GM19438 (cell line): Measurements from ENCODE around the gene MAML1.

Experiments used
- ATAC-seq: cut with Tn5 transposase; IDR thresholded peaks from one replicate; pipeline ENCODE4 v1.9.1; 2021; ENCODE audit warnings: low read depth; ENCODE audit not compliant: unreplicated experiment

The MAML1 gene

DNA sequence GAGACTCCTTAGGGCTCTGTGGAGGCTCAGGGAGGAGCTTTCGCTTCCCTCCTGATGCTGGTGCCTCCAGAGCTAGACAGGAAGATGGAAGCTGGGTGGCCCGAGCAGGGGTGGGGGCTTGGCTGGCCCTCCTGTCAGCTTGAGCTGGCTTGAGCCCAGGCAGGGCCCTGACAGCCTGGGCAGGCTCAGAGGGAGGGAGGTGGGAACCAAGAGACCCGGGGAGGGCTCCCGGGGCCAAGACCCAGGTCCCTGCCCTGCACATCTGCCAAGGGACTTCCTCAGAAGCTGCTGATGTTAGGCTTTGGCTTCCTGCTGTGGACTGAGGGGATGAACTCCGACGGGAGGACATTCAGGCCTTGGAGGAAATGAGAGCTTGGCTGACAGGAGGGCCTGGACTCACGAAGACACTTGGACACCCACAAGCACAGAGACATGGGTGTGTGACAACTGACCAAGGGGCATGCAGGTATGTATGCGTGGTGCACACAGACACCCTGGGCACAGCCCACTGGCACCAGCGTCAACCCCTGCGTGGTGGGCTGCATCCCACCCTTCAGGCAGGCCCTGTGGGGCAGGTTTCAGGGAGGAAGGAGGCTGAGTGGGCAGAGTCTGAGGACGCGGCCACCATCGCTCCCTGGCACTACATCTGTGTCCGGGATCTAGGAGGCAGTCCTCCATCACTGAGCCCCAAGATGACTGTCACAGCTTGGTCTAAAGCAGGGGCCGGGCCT lies 59.4 kb downstream of the MAML1 start:
- ATAC-seq = no peak

DNA sequence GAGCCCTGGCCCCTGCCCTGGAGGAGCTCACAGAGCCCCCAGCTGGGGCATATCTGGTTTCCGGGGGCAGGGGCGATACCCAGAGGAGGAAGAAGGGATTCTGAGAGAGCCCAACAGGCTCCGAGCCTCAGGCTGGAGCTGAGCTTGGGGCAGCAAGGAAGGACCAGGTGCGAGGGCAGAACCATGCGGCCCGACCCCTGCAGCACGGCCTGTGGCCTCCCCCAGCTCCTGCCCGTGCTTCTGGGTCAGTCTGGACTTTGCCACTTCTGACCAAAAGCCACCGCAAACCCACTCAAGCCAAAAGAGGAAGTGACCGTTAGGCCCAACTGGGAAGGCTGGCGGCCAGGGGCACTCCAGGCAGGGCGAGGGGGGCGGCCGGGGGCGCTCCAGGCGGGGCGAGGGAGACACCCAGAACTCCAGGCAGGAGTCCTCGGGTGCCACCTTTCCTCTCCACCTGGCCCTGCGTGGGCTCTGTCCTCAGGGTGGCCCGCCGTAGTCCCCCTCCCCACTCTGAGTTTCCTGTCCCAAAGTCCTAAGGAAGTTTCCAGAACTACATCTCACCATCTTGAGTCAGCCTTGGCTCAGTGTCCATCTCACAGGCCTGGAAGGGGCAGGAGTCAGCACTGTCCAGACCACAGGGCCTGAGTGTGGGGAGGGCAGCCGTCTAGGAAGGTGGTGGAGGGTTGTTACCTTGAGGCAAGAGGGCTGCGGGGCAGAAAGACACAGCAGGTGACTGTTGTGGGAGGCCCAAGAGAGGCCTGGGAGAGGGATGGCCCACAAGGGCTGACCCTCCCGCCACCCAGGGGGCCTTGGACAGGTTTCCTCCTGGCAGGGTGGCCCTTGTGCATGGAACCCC lies 60.2 kb downstream of the MAML1 start:
- ATAC-seq = no peak

DNA sequence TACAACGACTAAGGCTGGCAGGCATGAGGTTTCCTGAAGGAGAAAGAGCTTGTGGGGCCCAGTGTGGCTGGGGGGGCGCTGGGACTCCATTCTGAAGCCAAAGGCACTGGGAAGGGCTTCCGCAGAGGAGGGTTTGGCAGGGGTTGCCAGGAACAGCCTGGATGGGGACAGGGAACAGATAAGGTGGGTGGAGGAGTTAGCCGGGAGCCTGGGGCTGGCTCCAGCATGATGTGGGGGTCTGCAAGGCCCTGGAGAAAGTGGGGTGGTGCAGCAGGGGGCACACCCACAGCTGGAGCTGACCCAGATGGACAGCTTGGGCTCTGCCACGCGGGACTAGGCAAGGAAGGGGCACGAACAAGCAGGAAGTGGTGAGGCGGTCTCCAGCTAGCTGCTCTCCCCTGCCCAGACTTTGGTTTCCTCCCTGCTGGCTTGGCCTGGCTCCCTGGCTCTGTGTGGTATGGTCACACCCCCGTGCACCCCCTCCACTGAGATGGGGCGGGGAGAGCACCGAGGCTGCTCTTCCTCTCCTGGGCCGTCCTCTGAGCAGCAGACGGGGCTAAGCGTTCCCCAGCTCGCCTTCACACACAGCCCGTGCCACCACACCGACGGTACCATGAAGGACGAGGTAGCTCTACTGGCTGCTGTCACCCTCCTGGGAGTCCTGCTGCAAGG lies 61.0 kb downstream of the MAML1 start, which contains the start of gene LTC4S:
Gene LTC4S, plus strand, starts transcription at position 519 of the 672 bp plus-strand sequence. Its CDS starts 95 bp downstream, at position 614.
- no peak for ATAC-seq

DNA sequence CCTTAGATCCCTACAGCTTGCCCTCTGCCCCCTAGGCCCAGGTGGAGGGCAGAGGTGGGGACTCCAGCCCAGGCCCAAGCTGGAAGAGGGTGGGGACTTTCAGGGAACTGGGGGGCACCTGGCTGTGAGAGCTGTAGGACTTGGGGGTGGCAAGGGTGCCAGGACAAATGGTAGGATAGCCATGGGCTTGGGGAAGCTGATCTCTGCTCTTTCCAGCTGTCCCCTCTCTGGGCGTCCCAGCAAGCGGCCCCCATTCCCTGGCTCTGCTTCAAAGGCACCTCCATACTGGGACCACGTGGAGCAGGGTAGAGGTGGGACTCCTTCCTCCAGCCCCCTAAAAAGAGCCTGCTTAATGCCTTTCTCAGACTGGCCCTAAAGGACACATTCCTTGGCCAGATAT lies 61.5 kb downstream of the MAML1 start:
- no peak for ATAC-seq

DNA sequence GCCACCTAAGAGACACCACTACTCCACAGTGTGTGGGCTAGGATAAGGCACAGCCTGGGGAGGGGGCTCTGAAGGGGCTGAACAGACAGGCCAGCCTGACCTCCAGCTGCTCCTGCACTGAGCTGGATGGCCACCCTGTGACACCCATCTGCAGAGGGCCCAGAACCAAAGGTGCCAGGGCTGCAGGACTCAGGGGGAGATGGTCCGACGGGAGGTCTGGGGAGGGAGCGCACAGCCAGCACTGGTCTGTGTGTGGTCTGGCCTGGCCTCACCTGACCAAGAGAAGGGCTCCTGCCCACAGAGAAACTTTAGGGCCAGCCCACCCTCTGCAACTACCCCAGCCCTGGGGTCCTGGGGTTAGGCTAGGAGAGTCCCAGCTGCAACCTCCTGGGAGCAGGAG lies 62.0 kb downstream of the MAML1 start:
- ATAC-seq = no peak

DNA sequence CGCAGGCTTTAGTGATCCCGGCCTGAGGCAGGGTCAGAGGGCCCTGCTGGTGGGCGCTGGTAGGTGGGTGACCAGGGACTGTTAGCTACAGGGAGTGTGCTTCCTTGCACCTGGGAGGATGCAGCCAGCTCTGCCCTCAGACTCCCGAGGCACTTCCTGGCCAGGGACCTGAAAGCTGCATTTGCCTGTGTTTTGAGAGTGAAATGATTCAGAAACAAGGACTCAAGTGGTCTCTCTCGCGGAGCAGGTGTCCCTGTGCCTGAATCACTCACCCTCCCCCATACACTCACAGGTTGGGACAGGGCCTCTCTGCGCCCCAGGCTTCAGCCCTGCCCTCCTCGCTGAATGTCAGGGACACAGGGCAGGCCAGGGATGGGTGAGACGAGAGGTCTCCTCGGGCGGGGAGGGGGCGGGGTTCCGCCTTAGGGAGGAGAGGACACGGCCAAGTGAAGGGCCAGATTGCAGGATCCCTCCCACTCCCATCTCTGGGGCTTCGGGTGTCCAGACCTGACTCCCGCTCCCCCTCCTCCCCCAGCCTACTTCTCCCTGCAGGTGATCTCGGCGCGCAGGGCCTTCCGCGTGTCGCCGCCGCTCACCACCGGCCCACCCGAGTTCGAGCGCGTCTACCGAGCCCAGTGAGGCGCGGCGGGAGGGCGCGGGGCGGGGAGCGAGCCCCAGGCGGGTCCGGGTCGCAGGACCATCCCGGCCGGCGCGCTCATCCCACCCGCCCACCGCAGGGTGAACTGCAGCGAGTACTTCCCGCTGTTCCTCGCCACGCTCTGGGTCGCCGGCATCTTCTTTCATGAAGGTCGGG lies 62.6 kb downstream of the MAML1 start:
- ATAC-seq = no peak

DNA sequence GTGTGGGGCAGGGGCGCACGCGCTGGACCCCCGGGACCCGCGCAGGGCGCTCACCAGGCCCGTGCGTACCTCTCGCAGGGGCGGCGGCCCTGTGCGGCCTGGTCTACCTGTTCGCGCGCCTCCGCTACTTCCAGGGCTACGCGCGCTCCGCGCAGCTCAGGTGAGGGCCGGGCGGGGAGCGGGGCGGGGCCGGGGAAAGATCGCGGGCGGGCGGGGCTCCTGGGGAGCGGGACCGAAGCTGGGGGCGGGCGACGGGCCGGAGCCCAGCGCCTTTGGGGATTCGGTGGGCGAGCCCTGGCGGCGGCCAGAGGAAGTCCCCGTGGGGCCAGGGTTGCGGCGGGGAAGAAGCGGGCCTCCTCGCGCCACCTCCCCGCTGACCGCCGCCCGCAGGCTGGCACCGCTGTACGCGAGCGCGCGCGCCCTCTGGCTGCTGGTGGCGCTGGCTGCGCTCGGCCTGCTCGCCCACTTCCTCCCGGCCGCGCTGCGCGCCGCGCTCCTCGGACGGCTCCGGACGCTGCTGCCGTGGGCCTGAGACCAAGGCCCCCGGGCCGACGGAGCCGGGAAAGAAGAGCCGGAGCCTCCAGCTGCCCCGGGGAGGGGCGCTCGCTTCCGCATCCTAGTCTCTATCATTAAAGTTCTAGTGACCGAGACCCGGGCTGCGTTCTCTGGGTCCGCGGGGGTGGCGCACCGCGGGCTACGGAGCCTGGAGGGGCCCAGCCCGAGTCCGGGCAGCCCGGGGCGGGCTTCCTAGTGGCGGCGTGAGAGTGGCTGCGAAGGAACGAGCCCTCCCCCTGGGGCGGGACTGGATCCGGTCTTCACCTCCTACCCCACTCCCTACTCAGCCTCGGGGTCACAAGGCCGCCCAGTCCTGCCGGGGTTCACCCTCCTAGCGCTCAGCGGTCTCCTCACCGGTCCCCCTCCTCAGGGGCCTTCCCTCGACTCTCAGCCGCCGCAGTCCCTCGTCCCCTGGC lies 63.5 kb downstream of the MAML1 start:
- peak; percentile 67 for ATAC-seq

DNA sequence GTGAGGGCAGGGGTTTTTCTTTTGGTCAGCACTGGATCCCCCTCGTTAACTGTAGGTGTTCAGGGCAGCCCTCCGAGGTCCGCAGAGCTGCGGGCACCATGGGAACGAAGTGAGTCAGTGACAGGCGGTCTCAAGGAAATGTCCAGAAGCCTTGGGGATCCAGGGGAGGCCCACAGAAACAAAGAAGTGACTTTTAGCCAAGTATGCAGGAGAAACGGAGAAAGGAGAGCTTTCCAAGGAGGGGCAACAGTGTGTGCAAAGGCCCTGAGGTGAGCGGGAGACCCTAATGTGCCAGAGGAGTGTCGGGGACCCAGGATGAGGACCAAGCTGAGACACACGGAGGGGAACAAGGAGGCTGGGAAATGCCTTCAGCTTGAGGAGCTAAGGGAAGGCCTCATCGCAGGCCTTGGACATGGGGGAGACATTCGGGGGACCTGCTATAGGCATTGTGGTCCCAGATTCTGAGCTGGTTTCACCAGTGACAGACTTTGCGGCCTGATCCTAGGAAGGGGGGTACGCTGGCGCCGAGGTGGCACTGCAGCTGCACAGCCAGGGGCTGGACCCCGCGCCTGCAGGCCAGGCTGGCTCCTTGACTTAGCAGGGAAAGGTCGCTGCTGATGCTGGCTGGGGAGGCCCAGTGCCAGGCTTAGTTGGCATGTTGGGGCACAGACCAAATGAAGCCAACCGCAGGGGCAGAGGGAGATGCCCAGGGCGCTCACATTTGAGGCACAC lies 64.4 kb downstream of the MAML1 start:
- ATAC-seq = no peak

DNA sequence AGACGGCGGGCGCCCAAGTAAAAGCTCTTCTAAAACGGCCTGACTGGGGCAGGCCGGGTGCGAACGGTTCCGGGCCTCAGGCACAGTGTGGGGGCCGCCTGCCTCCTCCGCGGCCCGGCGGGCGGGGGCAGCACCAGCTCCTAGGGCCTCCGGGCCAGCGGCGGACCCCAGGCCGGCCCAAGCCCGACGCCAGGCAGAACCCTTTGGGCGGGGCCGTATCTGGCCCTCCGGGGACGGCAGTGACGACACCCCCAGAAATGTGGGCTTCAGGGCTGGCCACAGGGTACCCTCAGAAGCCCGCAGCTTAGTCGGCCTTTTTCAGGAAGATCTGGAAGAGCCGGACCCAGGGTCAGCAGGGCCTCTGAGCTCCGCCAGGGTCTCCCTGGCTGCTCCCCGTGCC lies 65.1 kb downstream of the MAML1 start:
- ATAC-seq = no peak

DNA sequence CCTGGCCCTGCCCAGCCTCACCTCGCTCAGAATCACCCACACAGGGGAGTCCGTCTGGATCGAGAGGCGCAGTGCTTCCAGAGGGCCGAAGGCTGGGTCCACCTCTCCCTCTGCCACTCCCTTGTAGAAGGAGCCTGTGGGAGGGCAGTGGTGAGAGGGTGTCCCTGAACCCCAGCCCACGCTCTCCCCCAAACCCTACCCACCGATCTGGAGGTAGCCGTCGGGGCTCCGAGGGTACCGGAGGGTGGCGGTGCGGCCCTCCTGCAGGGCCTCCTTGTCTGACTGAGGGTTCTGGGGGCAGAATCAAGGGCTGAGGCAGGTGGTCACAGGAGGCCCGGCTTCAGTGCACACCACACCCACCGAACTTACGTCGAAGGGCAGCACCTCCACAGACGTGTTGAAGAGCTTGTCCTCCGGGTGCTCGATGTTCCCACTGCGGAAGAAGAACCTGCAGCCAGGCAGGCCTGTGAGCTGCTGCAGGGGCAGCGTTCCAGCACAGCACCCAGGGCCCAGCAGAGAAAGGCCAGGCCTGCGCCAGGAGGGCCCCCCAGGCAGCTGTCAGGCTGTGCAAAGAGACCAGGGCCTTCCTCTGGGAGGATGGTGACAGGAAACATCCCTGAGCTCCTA lies 65.6 kb downstream of the MAML1 start:
- ATAC-seq = no peak

DNA sequence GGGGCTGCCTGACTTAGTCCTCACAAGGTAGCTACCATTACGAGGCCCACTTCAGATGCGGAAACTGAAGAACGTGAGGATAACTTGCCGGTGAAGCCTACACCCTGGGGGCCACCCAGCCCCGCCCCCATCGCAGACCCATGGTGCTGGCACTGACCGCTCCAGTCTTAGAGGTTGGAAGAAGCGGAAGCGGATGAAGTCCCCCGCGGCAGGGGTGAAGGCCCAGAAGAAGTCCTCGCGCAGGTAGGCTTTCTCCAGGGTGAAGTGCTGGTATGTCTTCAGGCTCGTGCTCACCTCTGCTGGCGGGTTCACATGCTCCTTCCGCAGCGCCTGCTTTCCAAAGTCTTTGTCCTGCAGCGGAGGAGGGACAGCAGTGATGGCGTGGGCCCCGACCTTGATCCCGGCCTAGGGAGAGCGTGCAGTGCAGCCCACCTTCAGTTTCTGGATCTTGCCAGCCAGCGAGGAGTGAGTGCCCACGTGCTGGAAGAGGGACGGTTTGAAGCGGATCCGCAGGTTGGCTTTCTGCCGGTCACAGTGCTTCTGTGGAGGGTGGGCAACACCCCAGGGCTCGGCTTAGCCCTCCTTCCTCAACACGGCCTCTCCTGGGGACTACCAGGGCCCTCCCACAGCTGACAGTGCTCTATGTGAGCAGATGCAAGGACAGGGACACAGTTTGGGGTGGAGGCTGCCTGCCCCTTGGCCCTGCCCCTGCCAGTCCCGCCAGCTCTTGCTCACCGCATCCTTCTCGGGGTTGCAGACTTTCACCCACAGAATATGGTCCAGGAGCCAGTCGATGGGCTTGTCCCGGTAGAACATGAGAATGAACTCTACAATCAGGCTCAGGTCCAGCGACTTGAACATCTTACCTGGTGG lies 66.4 kb downstream of the MAML1 start:
- ATAC-seq = no peak

DNA sequence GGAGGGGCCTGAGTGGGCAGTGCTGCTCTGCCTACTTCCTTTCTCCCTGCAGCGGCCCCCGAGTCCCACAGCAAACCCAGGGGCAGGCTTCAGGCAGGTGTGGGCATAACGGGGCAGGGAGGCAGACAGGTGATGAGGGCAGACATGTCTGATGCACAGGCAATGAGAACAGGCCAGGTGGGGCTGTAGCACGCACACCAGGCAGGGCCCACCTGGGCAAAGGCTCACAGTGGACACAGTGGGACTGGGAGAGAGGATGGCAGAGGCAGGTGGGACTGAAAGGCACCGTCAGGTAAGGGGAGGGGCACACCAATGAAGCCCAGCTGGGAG lies 67.0 kb downstream of the MAML1 start:
- ATAC-seq = no peak

DNA sequence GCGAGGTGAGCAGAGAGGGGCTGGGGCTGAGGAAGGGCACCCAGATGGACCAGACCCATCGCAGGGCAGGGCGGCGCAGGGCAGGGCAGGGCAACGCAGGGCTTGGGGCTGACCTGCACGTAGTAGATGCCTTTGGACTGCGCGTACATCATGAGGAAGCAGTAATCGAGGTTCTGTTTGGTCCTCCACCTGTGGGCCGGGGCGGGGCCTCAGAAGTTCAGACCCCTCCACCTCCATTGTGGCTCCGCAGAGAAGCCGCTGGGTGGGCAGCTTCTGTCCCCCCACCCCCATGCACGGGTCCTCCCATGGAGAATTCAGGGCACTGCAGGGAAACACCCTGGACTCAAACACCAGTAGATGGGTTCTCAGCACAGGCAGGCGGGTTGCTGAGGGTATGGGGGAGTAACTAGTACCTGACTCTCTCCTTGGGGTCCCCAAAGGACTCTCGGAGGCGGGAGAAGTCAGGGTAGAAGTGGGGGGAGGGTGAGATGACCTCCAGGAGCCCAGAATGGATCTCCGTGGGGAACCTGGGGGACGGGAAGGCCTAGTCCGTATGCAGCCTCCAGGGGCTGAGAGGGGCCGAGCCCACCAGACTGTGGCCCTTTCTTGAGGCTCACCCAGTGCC lies 67.6 kb downstream of the MAML1 start:
- no peak for ATAC-seq

DNA sequence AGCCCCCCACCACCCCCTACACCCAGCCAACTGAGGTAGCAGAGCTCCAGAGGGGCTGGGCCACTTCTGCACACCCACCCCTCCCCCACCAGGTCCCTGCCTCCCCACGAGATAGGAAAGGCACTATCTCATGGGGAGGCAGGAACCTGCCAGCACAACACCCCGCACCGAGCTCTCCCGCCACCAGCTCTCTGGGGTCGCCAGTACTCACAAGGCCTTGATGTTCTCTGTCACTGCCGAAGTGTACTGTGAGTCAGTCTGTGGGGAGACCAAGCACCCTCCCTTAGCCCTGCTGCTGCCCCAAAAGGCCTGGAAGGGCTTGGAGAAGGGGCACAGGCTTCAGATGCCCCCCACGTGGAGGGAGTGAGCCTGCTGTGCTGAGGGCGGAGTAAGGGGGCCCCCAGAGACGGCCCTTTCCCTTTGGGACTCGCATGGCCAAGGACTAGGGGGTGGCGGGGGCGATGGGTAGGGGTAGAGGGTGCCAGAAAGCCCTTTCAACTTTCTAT lies 68.1 kb downstream of the MAML1 start:
- no peak for ATAC-seq

DNA sequence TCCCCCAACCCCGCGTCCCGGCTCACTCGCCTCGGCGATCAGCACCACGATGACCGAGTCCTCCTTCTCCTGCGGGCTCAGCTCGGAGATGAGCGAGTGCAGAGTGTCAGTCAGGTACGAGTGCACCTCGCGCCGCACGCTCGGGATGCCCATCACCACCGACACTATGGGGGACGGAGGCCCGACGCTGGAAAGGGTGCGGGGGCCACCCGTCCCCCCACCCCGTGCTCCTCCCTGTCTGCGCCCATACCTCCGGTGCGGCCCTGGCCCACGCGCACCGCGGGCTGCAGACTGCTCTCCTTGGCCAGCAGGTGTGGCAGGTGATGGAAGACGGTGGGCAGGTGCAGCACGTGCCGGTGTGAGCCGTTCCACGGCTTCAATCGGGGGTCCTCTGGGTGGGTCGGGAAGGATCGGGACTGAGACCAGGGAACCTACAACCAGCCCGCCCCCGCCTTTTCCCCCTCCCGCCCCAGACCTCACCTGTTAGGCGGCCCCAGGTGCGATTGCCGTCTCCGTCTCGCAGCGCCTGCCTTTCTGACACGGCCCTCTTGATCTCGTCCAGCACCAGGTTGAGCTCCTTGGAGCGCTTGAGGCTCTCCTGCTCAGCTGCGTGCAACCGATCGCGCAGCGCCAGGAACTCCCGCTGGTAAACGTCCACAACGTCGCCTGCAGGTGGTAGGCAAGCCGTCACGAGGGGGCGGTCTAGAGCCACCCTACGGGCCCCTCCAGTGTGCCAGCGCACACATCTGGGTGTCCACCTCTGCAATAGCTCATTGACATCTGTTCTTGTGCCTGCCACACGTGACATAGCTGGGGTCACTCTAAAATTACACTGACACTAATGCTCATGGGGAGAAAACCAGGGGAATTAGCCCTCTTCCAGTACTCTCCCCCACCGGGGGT lies 68.9 kb downstream of the MAML1 start:
- peak; percentile 33 for ATAC-seq
